ENCODE data around the gene REG4. TPM values are rescaled to one million over a fixed set of nuclear protein-coding genes. Genes with fewer than 3 reads are reported as not detected.

The REG4 gene
- total and polyA plus RNA-seq, 2 of the 4 experiments (the other 2 are of a cell fraction): not detected

DNA sequence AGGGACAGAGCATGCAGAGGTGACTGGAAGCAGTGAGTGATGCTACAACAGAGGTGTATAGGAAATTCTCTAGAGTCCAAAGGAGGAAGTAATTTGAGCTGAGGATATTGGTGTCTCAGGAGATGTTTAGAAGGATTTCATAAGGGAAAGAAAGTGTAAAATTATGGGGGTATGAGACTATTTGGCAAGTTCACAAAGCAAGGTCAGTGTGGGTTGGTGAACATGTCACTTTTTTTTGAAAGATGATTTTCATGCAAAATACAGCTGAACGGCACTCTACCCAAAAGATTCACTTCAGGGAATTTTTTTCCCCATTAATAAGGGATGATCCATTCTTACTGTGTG, 66.7 kb downstream of the REG4 start:
- WGBS, 2 experiments (ENCODE audit: extremely low coverage in 2 of 2, insufficient read length in 1 of 2): no CpG with 5 or more reads among the region's 1 CpG

More for the DNA sequence above, 66.7 kb downstream of the REG4 start:
- H2AK9ac ChIP-seq (replicated peaks; ENCODE audit: low read depth, low read length, poor library complexity): no peak overlapping the region
- H3K4me1 ChIP-seq (ENCODE audit: control insufficient read depth, insufficient read depth, low read length): peaks cover 13% of the 10 kb centered on the region
- ATAC-seq (ENCODE audit: low read depth): no peak
- no peaks in the 10 kb centered on the region; the same call in 1 of the 2 replicates for H3K9me1 ChIP-seq (ENCODE audit: insufficient read depth, low read length)
- no peak overlapping the region for H3K23ac ChIP-seq (ENCODE audit: low read depth, low read length)
- no peak overlapping the region for H2BK20ac ChIP-seq (ENCODE audit: low read depth, low read length)
- H2BK5ac ChIP-seq (ENCODE audit: low read depth, low read length, poor library complexity, severe bottlenecking): no peak overlapping the region
- no peak overlapping the region for H4K5ac ChIP-seq (ENCODE audit: low read depth, low read length)
- no peaks in the 10 kb centered on the region for H3K9me3 ChIP-seq (ENCODE audit: control insufficient read depth, insufficient read depth, low read length)
- dilution Hi-C loops (cut with HindIII; ENCODE audit: low sequenced_read_pairs, unreplicated experiment) (no loop called here), in situ Hi-C loops (cut with MboI; ENCODE audit: low sequenced_read_pairs) (no loop called here), intact Hi-C loops (cut with micrococcal nuclease) (loop anchor here (2.0 to 10.0 kb wide), 4 partner anchors 34 to 180 kb away; no protein-coding TSS in a partner anchor)
- H3K18ac ChIP-seq (ENCODE audit: low read depth, low read length): no peak overlapping the region
- CTCF ChIA-PET: interaction anchor here (0.6 to 2.3 kb wide), 3 partner anchors 18 to 57 kb away, joined by 3 to 9 read pairs (median 3); no protein-coding TSS in a partner anchor
- H3K4me3 ChIP-seq (ENCODE audit: insufficient read depth, low read depth, low read length): no peak overlapping the region
- no peak overlapping the region for H2BK120ac ChIP-seq (ENCODE audit: low read depth, low read length)
- peaks cover 39% of the 10 kb centered on the region; the same call in 1 of the 2 replicates for H3K36me3 ChIP-seq (ENCODE audit: control insufficient read depth, insufficient read depth, low read length)
- POLR2A ChIA-PET (ENCODE audit: unreplicated experiment): no interaction called here
- BruUV-seq (replicated peaks): no TSS peak
- H2AK5ac ChIP-seq (ENCODE audit: low read depth, low read length): no peak overlapping the region
- peaks cover 5% of the 10 kb centered on the region; the same call in 1 of the 2 replicates for H4K20me1 ChIP-seq (ENCODE audit: insufficient read depth, low read length)
- H3K27ac ChIP-seq (ENCODE audit: insufficient read depth, low read length): no peak overlapping the region
- H2BK15ac ChIP-seq (ENCODE audit: low read depth, low read length): no peak overlapping the region
- DNase-seq: no peak
- H3K4ac ChIP-seq (ENCODE audit: low read depth, low read length): no peak overlapping the region
- no peak overlapping the region for H3K9ac ChIP-seq (ENCODE audit: low read depth, low read length)
- no peak overlapping the region for H4K8ac ChIP-seq (ENCODE audit: low read depth in 2 of 2, low read length in 2 of 2)
- TF ChIP-seq MXI1 (IDR thresholded peaks at IDR 0.05; ENCODE audit: borderline replicate concordance, low read depth, low read length) (no peak), MAFK (IDR thresholded peaks at IDR 0.05; ENCODE audit: low read depth, low read length) (no peak), RFX5 (IDR thresholded peaks at IDR 0.05; ENCODE audit: low read depth, low read length) (no peak), SMC3 (IDR thresholded peaks at IDR 0.05; ENCODE audit: low read depth, low read length) (no peak), BHLHE40 (IDR thresholded peaks at IDR 0.05; ENCODE audit: low read depth, low read length) (no peak), RAD21 (IDR thresholded peaks at IDR 0.05; ENCODE audit: low read length) (no peak)
- TF ChIP-seq, protein P1, sequence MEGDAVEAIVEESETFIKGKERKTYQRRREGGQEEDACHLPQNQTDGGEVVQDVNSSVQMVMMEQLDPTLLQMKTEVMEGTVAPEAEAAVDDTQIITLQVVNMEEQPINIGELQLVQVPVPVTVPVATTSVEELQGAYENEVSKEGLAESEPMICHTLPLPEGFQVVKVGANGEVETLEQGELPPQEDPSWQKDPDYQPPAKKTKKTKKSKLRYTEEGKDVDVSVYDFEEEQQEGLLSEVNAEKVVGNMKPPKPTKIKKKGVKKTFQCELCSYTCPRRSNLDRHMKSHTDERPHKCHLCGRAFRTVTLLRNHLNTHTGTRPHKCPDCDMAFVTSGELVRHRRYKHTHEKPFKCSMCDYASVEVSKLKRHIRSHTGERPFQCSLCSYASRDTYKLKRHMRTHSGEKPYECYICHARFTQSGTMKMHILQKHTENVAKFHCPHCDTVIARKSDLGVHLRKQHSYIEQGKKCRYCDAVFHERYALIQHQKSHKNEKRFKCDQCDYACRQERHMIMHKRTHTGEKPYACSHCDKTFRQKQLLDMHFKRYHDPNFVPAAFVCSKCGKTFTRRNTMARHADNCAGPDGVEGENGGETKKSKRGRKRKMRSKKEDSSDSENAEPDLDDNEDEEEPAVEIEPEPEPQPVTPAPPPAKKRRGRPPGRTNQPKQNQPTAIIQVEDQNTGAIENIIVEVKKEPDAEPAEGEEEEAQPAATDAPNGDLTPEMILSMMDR (conservative IDR thresholded peaks at IDR 0.05; ENCODE audit: low read depth, low read length): no peak
- TF ChIP-seq, protein P2, sequence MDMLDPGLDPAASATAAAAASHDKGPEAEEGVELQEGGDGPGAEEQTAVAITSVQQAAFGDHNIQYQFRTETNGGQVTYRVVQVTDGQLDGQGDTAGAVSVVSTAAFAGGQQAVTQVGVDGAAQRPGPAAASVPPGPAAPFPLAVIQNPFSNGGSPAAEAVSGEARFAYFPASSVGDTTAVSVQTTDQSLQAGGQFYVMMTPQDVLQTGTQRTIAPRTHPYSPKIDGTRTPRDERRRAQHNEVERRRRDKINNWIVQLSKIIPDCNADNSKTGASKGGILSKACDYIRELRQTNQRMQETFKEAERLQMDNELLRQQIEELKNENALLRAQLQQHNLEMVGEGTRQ (IDR thresholded peaks at IDR 0.05; ENCODE audit: low read depth, low read length): no peak
- peaks cover 3% of the 10 kb centered on the region; the same call in 1 of the 2 replicates for H3K27me3 ChIP-seq (ENCODE audit: control insufficient read depth, insufficient read depth, low read length)
- no peak overlapping the region for H3K56ac ChIP-seq (ENCODE audit: extremely low read depth, insufficient read depth, low read length)
- H4K91ac ChIP-seq (ENCODE audit: insufficient read depth, low read depth, low read length): no peak overlapping the region
- no peak overlapping the region for H3K4me2 ChIP-seq (ENCODE audit: low read depth, low read length)
- H3K14ac ChIP-seq (replicated peaks; ENCODE audit: low read depth, low read length): no peak overlapping the region
- H3K79me1 ChIP-seq (ENCODE audit: low read depth in 1 of 2, low read length in 2 of 2): no peaks in the 10 kb centered on the region
- H2AFZ ChIP-seq (replicated peaks; ENCODE audit: low read length, poor library complexity): no peak overlapping the region
